Activated T-helper 17 cell treated with anti-CD3 and anti-CD28 coated beads, Interleukin-2, amount 50 U/mL, for 72 hours (primary cell): ENCODE results near the gene DUS3L. TPM values are rescaled to one million over a fixed set of nuclear protein-coding genes. Genes with fewer than 3 reads are reported as not detected.
"Not testable (repeated sequence)": the region's sequence is repeated elsewhere in the genome, so short reads cannot be mapped to it uniquely, and the experiment has no call there.

Experiments
- ATAC-seq: fragments of 150-1000 bp; cut with Tn5 transposase; replicated peaks from 2 replicates; pipeline ENCODE4 v1.10.0; 2021; ENCODE audit warnings: mild to moderate bottlenecking, moderate library complexity
- H3K27ac Mint-ChIP-seq: one replicate; pipeline ENCODE4 v1.8.0; 2022; ENCODE audit warnings: mixed read lengths
- H3K27me3 Mint-ChIP-seq: one replicate; pipeline ENCODE4 v1.8.0; 2022; ENCODE audit warnings: mixed read lengths
- H3K36me3 Mint-ChIP-seq: one replicate; pipeline ENCODE4 v1.8.0; 2022; ENCODE audit warnings: low read depth, mild to moderate bottlenecking, mixed read lengths
- H3K4me1 Mint-ChIP-seq: one replicate; pipeline ENCODE4 v1.8.0; 2022; ENCODE audit warnings: mixed read lengths
- H3K4me3 Mint-ChIP-seq: one replicate; pipeline ENCODE4 v1.8.0; 2022; ENCODE audit warnings: mild to moderate bottlenecking, mixed read lengths
- H3K9me3 Mint-ChIP-seq: one replicate; pipeline ENCODE4 v1.8.0; 2022; ENCODE audit warnings: mixed read lengths
- total RNA-seq, 2 donors: library from RNA; stranded (reverse); gene quantifications; one replicate each; pipeline ENCODE4 v1.2.3, GENCODE V29; 2022

Gene DUS3L
- total RNA-seq, 2 donors from 2014 or later, result 46.8 to 73.6 TPM

DNA sequence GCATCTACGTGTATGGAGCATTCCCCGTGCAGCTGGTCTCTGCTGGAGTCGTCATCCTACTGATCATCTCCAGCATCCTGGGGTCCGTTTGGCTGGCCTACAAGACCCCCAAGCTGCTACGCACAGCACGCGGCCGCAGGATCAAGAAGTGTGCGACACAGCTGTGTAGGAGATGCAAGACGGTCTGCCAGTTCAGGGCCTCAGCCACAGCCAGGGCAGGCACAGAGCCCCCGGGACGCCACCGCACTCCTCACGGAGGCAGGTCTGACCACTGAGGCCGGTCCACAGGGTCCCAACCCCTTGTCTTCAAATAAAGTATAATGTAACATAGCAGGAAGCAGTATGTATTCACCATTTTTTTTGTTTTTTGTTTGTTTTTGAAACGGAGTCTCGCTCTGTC is 12.6 kb downstream of the DUS3L start:
- H3K27me3 Mint-ChIP-seq, result no peaks in the 10 kb centered on the region
- ATAC-seq, result no peak
- H3K4me3 Mint-ChIP-seq, result no peak overlapping the region
- no peak overlapping the region for H3K27ac Mint-ChIP-seq
- H3K36me3 Mint-ChIP-seq, result no peaks in the 10 kb centered on the region
- no peaks in the 10 kb centered on the region for H3K9me3 Mint-ChIP-seq
- no peaks in the 10 kb centered on the region for H3K4me1 Mint-ChIP-seq

DNA sequence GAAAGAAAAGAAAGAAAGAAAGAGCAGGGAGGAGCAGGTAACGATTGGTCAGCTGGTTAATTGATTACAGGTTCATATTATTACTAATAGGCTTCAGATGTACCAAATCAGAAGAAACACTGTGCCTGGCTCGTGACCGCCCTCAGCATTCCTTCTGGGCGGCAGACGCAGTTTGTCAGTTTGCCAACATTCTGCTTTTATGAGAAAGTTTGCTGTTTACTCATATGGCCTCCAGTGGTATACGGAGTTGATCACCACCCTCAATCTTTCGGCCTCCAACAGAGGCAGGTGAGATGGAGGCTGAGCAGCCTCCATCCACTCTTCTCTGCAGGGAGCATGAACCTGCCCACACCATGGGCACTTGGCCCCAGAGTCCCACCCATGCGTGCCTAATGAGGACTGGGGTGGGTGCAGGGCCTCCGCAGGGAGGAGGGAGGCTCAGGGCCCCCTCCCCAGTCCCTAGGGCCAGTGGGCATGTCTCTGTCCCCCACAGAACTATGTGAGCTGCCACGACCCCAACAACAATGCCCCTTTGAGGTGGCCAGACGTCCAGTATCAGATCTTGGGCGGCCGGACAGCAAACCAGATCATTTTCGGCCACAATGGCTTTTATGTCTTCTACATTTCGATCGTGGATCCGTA is 15.2 kb downstream of the DUS3L start:
- H3K36me3 Mint-ChIP-seq, result no peaks in the 10 kb centered on the region
- no peak overlapping the region for H3K27ac Mint-ChIP-seq
- H3K4me1 Mint-ChIP-seq, result no peaks in the 10 kb centered on the region
- H3K4me3 Mint-ChIP-seq, result no peak overlapping the region
- H3K27me3 Mint-ChIP-seq, result no peaks in the 10 kb centered on the region
- ATAC-seq, result no peak
- H3K9me3 Mint-ChIP-seq, result no peaks in the 10 kb centered on the region

DNA sequence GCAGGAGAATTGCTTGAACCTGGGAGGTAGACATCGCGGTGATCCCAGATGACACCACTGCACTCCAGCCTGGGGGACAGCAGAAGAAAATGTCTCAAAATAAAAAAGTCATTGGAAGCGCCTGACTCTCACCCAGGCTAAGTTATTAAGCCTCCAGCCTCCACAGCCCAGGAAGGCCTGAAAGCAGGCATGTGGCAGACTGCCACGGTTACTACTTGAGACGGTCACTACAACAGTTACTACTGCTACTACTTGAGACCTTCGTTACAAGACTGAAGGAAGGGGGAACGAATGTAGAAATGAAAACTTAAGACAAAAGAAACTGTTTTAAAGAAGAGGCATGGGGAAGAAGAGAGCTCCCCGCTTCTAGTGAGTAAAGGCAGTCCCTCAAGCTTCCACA is 16.0 kb downstream of the DUS3L start:
- Mint-ChIP-seq H3K4me1 (no peaks in the 10 kb centered on the region), H3K27me3 (no peaks in the 10 kb centered on the region), H3K4me3 (no peak overlapping the region), H3K36me3 (no peaks in the 10 kb centered on the region), H3K9me3 (no peaks in the 10 kb centered on the region), H3K27ac (no peak overlapping the region)
- ATAC-seq, result no peak

DNA sequence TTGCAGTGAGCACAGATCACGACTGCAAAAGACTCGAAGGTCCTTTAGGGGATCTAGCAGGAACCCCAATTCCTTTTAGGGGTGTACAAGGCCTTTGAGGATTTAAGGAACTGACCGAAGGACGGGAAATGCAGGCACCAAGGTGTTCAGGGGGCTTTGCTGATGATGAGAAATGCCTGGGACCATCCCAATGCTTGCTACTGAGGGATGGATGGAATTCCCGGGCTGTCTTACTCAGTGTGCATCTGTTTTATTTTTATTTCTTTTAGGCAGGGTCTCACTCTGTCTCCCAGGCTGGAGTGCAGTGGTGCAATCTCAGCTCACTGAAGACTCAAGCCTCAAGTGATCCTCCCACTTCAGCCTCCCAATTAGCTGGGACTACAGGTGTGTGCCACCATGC is 17.7 kb downstream of the DUS3L start:
- Mint-ChIP-seq H3K9me3 (no peaks in the 10 kb centered on the region), H3K36me3 (no peaks in the 10 kb centered on the region), H3K4me1 (no peaks in the 10 kb centered on the region), H3K4me3 (no peak overlapping the region), H3K27me3 (no peaks in the 10 kb centered on the region), H3K27ac (no peak overlapping the region)
- ATAC-seq, result no peak

DNA sequence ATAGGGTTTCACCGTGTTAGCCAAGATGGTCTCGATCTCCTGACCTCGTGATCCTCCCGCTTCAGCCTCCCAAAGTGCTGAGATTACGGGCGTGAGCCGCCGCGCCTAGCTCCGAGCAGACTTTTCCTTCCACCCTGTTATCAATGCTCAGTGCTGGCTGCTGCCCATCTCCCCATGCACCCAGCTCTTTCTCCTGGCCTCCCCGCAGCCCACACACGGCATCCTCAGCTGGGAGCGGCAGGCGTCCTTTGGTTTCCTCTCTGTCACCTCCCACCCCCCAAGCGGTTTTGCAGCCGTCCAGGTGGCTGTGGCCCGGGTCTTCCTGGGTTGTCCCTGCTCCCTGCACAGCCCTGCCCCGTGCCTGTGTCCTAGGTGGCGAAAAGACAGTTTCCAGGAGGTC is 18.5 kb downstream of the DUS3L start:
- Mint-ChIP-seq H3K27ac (no peak overlapping the region), H3K27me3 (no peaks in the 10 kb centered on the region), H3K36me3 (no peaks in the 10 kb centered on the region), H3K9me3 (no peaks in the 10 kb centered on the region), H3K4me3 (no peak overlapping the region), H3K4me1 (no peaks in the 10 kb centered on the region)
- no peak for ATAC-seq

DNA sequence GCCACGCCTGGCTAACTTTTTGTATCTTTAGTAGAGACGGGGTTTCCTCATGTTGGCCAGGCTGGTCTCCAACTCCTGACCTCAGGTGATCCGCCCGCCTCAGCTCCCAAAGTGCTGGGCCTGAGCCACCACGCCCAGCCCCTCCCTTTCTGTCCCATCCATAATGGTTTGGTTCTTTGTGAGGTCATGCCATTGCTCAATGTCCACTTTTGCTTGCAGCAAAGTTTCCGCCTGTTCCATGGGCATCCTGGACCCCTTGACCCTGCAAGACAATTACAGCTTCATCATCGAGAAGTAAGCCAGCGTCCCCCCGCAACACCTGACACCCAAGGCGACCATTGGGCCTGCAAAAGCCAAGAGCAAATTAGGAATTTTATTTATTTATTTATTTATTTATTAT is 23.0 kb downstream of the DUS3L start:
- Mint-ChIP-seq H3K4me3 (no peak overlapping the region), H3K27me3 (peaks cover under 1% of the 10 kb centered on the region), H3K27ac (no peak overlapping the region), H3K9me3 (no peaks in the 10 kb centered on the region), H3K36me3 (no peaks in the 10 kb centered on the region), H3K4me1 (no peaks in the 10 kb centered on the region)
- ATAC-seq, result no peak

DNA sequence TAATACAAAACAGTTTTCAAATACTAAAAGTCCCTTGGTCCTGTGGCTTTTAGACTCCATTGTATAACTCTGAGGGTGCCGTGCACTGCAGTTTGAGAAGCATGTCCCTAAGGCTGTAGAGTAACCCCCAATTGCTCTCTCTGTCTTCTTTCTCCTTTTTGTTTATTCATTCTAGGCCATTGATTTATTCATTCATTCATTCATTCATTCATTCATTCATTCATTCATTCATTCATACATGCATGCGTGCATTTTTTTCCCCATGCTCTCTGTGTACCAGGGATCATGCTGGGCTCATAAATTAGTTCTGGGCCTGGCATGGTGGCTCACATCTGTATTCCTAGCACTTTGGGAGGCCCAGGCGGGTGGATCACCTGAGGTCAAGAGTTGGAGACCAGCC is 25.7 kb downstream of the DUS3L start:
- Mint-ChIP-seq H3K4me1 (no peaks in the 10 kb centered on the region), H3K4me3 (no peak overlapping the region), H3K27me3 (peaks cover 8% of the 10 kb centered on the region), H3K27ac (no peak overlapping the region), H3K36me3 (no peaks in the 10 kb centered on the region), H3K9me3 (peaks cover 6% of the 10 kb centered on the region)
- ATAC-seq, result no peak

DNA sequence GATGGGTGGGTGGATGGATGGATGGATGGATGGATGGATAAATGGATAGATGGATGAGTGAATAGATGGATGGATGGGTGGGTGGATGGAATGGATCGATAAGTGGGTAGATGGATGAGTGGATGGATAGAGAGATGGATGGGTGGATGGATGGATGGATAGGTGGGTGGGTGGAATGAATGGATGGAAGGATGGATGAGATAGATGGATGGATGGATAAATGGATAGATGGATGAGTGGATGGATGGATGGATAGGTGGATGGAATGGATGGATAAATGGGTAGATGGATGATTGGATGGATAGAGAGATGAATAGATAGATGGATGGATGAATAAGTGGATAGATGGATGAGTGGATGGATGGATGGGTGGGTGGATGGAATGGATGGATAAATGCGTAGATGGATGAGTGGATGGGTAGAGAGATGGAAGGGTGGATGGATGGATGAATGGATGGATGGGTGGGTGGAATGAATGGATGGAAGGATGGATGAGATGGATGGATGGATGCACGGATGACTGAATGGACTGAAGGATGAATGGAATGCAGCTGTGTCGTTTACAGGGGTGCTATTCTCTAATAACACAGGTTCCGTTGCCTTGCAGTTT is 28.2 kb downstream of the DUS3L start:
- no peak overlapping the region for H3K27ac Mint-ChIP-seq
- peaks cover 8% of the 10 kb centered on the region for H3K27me3 Mint-ChIP-seq
- peaks cover 6% of the 10 kb centered on the region for H3K9me3 Mint-ChIP-seq
- H3K4me1 Mint-ChIP-seq, result no peaks in the 10 kb centered on the region
- no peak overlapping the region for H3K4me3 Mint-ChIP-seq
- no peak for ATAC-seq
- no peaks in the 10 kb centered on the region for H3K36me3 Mint-ChIP-seq

DNA sequence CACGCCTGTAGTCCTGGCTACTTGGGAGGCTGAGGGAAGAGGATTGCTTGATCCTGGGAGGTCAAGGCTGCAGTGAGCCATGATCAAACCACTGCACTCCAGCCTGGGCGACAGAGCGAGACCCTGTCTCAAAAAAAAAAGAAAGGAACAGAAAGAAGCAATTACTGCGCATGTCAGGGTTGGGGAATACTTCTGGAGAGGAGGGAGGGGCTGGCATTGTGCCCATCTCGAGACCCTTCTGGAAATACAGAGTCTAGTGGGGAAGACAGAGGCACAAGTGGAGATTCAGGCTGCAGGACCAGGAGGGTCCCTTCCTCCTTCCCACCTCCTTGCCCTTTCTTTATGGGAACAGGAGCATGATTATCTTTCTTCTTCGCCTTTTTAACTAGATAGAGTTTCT is 37.2 kb downstream of the DUS3L start:
- H3K27me3 Mint-ChIP-seq, result no peaks in the 10 kb centered on the region
- H3K4me1 Mint-ChIP-seq, result no peaks in the 10 kb centered on the region
- H3K36me3 Mint-ChIP-seq, result no peaks in the 10 kb centered on the region
- ATAC-seq, result no peak
- no peak overlapping the region for H3K4me3 Mint-ChIP-seq
- no peaks in the 10 kb centered on the region for H3K9me3 Mint-ChIP-seq
- H3K27ac Mint-ChIP-seq, result no peak overlapping the region

DNA sequence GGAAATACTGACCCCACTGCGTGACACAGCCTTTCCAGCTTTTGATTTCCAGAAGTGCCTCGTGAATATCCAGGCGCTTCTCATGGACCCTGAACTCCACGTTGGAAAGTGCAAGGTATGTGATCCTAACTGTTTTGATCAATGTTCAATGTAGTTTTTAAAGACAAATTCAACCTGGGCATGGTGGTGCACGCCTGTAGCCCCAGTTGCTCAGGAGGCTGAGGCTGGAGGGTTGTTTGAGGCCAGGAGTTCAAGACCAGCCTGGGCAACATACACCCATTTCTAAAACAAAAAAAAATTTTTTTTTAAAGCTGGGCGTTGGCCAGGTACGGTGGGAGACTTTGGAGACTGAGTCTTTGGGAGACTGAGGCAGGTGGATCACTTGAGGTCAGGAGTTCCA is 39.3 kb downstream of the DUS3L start:
- H3K36me3 Mint-ChIP-seq, result no peaks in the 10 kb centered on the region
- H3K27me3 Mint-ChIP-seq, result no peaks in the 10 kb centered on the region
- H3K9me3 Mint-ChIP-seq, result no peaks in the 10 kb centered on the region
- H3K4me3 Mint-ChIP-seq, result no peak overlapping the region
- H3K4me1 Mint-ChIP-seq, result no peaks in the 10 kb centered on the region
- H3K27ac Mint-ChIP-seq, result no peak overlapping the region
- ATAC-seq, result no peak

DNA sequence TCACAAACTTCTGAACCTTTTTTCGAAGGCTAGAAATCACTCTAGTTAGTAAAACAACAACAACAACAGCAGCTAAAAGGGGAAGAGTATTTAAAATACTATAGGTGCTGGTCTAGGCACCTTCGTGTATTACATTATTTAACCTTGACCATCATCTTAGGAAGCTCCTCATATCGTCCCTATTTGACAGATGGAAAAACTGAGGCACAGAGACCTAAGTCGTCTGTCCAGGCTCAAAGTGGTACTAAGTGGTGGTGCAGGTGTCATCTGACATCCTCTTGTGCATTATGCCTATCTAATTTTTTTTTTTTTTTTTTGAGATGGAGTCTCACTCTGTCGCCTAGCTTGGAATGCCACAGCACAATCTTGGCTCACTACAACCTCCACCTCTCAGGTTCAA is 41.5 kb downstream of the DUS3L start:
- Mint-ChIP-seq H3K9me3 (no peaks in the 10 kb centered on the region), H3K27ac (no peak overlapping the region)

DNA sequence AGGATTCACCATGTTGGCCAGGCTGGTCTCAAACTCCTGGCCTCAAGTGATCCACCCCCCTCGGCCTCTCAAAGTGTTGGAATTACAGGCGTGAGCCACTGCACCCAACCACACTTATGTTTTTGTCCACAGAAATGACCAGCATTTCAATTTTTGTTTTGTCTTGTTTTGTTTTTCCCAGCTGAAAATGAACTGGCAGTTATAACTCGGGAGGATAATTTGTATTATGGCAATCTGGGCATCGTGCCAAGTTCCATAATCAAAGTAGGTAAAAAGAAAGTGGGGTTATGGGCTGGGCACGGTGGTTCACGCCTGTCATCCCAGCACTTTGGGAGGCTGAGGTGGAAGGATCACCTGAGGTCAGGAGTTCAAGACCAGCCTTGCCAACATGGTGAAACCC is 42.0 kb downstream of the DUS3L start:
- not testable (repeated sequence) for H3K4me3 Mint-ChIP-seq, H3K27me3 Mint-ChIP-seq, ATAC-seq, H3K36me3 Mint-ChIP-seq, H3K9me3 Mint-ChIP-seq, H3K4me1 Mint-ChIP-seq, H3K27ac Mint-ChIP-seq

More for the DNA sequence above, 41.5 kb downstream of the DUS3L start:
- Mint-ChIP-seq H3K27me3 (no peaks in the 10 kb centered on the region), H3K4me1 (no peaks in the 10 kb centered on the region), H3K4me3 (no peak overlapping the region), H3K36me3 (no peaks in the 10 kb centered on the region)
- no peak for ATAC-seq

DNA sequence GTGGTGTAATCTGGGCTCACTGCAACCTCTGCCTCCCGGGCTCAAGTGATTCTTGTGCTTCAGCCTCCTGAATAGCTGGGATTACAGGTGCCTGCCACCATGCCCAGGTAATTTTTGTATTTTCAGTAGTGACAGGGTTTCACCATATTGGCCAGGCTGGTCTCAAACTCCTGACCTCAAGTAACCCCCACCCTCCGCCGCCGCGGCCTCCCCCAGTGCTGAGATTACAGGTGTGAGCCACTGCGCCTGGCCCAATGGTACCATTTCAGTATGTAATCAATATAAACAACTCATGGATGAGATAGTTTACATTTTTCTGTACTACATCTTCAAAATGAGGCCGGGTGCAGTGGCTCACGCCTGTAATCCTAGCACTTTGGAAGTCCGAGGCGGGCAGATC is 46.0 kb downstream of the DUS3L start:
- not testable (repeated sequence) for H3K4me3 Mint-ChIP-seq, H3K4me1 Mint-ChIP-seq, H3K27me3 Mint-ChIP-seq, H3K36me3 Mint-ChIP-seq, H3K27ac Mint-ChIP-seq, ATAC-seq, H3K9me3 Mint-ChIP-seq

DNA sequence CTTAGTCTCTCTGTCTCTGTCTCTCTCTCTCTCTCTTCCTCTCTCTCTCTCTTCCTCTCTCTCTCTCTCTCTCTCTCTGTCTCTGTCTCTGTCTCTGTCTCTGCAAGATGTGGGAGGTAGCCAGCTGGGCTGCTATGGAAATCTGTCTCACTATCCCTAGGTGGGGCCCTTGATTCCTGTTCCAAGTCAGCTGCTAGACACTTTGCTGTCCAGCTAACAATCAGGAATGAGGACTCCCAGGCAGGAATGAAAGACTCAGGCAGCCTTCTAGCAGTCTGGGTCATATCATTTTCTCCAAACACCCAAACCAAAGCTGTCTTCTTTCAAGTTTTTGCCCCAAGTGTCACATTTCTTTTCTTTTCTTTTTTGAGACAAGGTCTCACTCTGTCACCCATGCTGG is 47.3 kb downstream of the DUS3L start:
- ATAC-seq, result no peak
- H3K4me1 Mint-ChIP-seq, result no peaks in the 10 kb centered on the region
- H3K36me3 Mint-ChIP-seq, result no peaks in the 10 kb centered on the region
- no peak overlapping the region for H3K4me3 Mint-ChIP-seq
- H3K27ac Mint-ChIP-seq, result no peak overlapping the region
- no peaks in the 10 kb centered on the region for H3K27me3 Mint-ChIP-seq
- H3K9me3 Mint-ChIP-seq, result no peaks in the 10 kb centered on the region

DNA sequence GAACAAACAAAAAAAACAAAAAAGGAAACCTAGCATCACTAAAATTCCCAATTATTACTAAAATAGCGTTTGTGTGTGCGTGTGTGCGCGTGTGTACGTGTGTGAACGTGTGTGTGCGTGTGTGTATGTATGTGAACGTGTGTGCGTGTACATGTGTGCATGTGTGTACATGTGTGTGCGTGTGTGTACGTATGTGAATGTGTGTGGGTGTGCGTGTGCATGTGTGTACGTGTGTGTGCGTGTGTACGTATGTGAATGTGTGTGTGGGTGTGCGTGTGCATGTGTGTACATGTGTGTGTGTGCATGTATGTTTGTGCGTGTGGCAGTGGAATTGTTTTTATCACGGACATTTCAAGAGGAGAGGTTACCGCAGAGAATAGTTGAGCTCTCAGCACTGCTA is 48.9 kb downstream of the DUS3L start:
- Mint-ChIP-seq H3K9me3 (no peaks in the 10 kb centered on the region), H3K36me3 (no peaks in the 10 kb centered on the region), H3K4me1 (no peaks in the 10 kb centered on the region), H3K4me3 (no peak overlapping the region), H3K27ac (no peak overlapping the region), H3K27me3 (no peaks in the 10 kb centered on the region)
- no peak for ATAC-seq

DNA sequence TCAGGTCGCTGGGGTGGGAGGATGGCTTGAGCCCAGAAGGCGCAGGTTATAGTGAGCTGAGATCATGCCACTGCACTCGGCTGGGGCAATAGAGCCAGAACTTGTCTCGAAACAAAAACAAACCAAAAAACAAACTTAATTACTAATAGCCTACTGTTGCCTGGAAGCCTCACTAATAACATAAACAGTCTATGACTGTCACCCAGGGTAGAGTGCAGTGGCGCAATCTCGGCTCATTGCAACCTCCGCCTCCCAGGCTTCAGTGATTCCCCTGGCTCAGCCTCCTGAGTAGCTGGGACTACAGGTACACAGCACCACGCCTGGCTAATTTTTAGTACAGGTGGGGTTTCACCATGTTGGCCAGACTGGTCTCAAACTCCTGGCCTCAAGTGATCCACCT is 52.5 kb downstream of the DUS3L start:
- Mint-ChIP-seq H3K36me3 (no peaks in the 10 kb centered on the region), H3K27ac (no peak overlapping the region), H3K27me3 (peaks cover under 1% of the 10 kb centered on the region), H3K4me3 (no peak overlapping the region), H3K4me1 (no peaks in the 10 kb centered on the region), H3K9me3 (no peaks in the 10 kb centered on the region)
- no peak for ATAC-seq
